Keratinocyte (primary cell): ENCODE measurements around the gene GLB1L2.

Experiments
- CTCF ChIP-seq, 3 experiments: IDR thresholded peaks in 1 of 3; conservative IDR thresholded peaks in 1 of 3; optimal IDR thresholded peaks in 1 of 3; 2 replicates in 2 of 3; 3 replicates in 1 of 3; pipeline versions ENCODE3 to v1.5.1; 2011; ENCODE audit warnings: low read length in 3 of 3, mild to moderate bottlenecking in 3 of 3, moderate library complexity in 2 of 3, control low read depth in 1 of 3, inconsistent platforms in 1 of 3; ENCODE audit not compliant: insufficient read depth in 2 of 3; ENCODE audit errors: extremely low read depth in 1 of 3
- EZH2 ChIP-seq: IDR thresholded peaks from one replicate; pipeline ENCODE4 v1.6.1; 2012; ENCODE audit warnings: inconsistent platforms, mild to moderate bottlenecking, low read length, moderate library complexity

- TF ChIP-seq CTCF (optimal IDR thresholded peaks at IDR 0.05 in 1 of 3, IDR thresholded peaks at IDR 0.05 in 1 of 3, conservative IDR thresholded peaks at IDR 0.05 in 1 of 3; ENCODE audit: extremely low read depth in 1 of 3, insufficient read depth in 2 of 3, low read length in 3 of 3) (no peak), EZH2 (no peak)
These were observed 39.1 kb upstream of the GLB1L2 start for GRCh38 chr11:134292661-134293060.
